GM12878 (cell line): ENCODE measurements around the gene TPH2. TPM values are rescaled to one million over a fixed set of nuclear protein-coding genes. Genes with fewer than 3 reads are reported as not detected.

ENCODE experiments used
- ATAC-seq: fragments of 200-7000 bp; cut with Tn5 transposase; 3 replicates; pipeline ENCODE4 v1.9.1; 2020; ENCODE audit warnings: mild to moderate bottlenecking, moderate library complexity
- BruUV-seq: library from RNA; stranded (reverse); fragments of 400-500 nt; replicated peaks from 2 replicates; lab custom pipeline; 2021; lab: Mats Ljungman, UMichigan
- CTCF ChIA-PET: fragments of 300-600 bp; sonication (Branson Sonifier 250); formaldehyde crosslinking; extraction: SDS; loops from one replicate; lab custom pipeline; 2021; ENCODE audit warnings: inconsistent platforms; lab: Yijun Ruan, JAX
- POLR2A ChIA-PET: fragments of 350-600 bp; formaldehyde crosslinking; extraction: SDS; loops from one replicate; lab custom pipeline; 2021; ENCODE audit warnings: inconsistent platforms; lab: Charles Lee
- RAD21 ChIA-PET: fragments of 300-600 bp; sonication (Branson Sonifier 250); formaldehyde crosslinking; loops from one replicate; lab custom pipeline; 2023; ENCODE audit warnings: antibody characterized with exemption; ENCODE audit not compliant: unreplicated experiment; lab: Charles Lee
- SMC1A ChIA-PET: fragments of 300-600 bp; sonication (Branson Sonifier 250); formaldehyde crosslinking; loops from one replicate; lab custom pipeline; 2023; ENCODE audit not compliant: unreplicated experiment, uncharacterized antibody; lab: Charles Lee
- DNase-seq: peaks from one replicate; pipeline ENCODE4 v3.0.0-alpha.2; 2011; ENCODE audit warnings: low read depth, low spot score
- FAIRE-seq: peaks from 3 replicates; lab custom pipeline; 2011; peaks lifted over from hg19 to GRCh38; lab: Jason Lieb, UNC
- H2AFZ ChIP-seq: 2 replicates; pipeline ENCODE4 v1.6.0; 2011; ENCODE audit warnings: low read depth, low read length, control low read depth; ENCODE audit not compliant: control insufficient read depth
- H3K27ac ChIP-seq: 2 replicates; pipeline ENCODE4 v1.5.1; 2011; ENCODE audit warnings: control low read depth; ENCODE audit not compliant: control insufficient read depth, insufficient read depth
- H3K27me3 ChIP-seq, 2 experiments: replicated peaks in 1 of 2; 2 replicates each; pipeline versions ENCODE4 v1.6.0 to v1.6.1; 2011; ENCODE audit warnings: low read length in 1 of 2; ENCODE audit not compliant: control insufficient read depth in 2 of 2, insufficient read depth in 2 of 2
- H3K36me3 ChIP-seq, 2 experiments: 2 replicates each; pipeline ENCODE4 v1.5.1; 2011; ENCODE audit warnings: low read length in 1 of 2; ENCODE audit not compliant: control insufficient read depth in 2 of 2, insufficient read depth in 2 of 2
- H3K4me1 ChIP-seq: 2 replicates; pipeline ENCODE4 v1.6.1; 2011; ENCODE audit warnings: mild to moderate bottlenecking, low read length, moderate library complexity, mixed read lengths; ENCODE audit not compliant: control insufficient read depth, insufficient read depth
- H3K4me2 ChIP-seq: 2 replicates; pipeline ENCODE4 v1.6.0; 2011; ENCODE audit warnings: control low read depth; ENCODE audit not compliant: control insufficient read depth, insufficient read depth
- H3K4me3 ChIP-seq: fragments of 200-600 bp; sonication (generic); 2 replicates; pipeline ENCODE4 v1.5.1; 2016
- H3K79me2 ChIP-seq: 2 replicates; pipeline ENCODE4 v1.6.0; 2011; ENCODE audit warnings: low read length; ENCODE audit not compliant: control insufficient read depth, insufficient read depth
- H3K9ac ChIP-seq: 2 replicates; pipeline ENCODE4 v1.8.0; 2011; ENCODE audit warnings: low read length, control low read depth, mixed read lengths; ENCODE audit not compliant: control insufficient read depth, insufficient read depth
- H3K9me3 ChIP-seq: replicated peaks from 3 replicates; pipeline ENCODE4 v1.5.1; 2011; ENCODE audit warnings: mild to moderate bottlenecking, low read length; ENCODE audit not compliant: control insufficient read depth, insufficient read depth
- H4K20me1 ChIP-seq: 2 replicates; pipeline ENCODE4 v1.6.0; 2011; ENCODE audit not compliant: control insufficient read depth, insufficient read depth
- BHLHE40 ChIP-seq, 2 experiments: fragments of 450-650 bp in 1 of 2; IDR thresholded peaks; 2 replicates each; pipeline ENCODE4 v1.6.1; 2011 to 2017; ENCODE audit warnings: low read depth in 2 of 2, borderline replicate concordance in 1 of 2, improper control_type of control experiment in 1 of 2, low read length in 1 of 2, mild to moderate bottlenecking in 1 of 2
- ESRRA ChIP-seq: IDR thresholded peaks from 2 replicates; pipeline ENCODE4 v1.6.1; 2012; ENCODE audit warnings: mild to moderate bottlenecking, low read length, improper control_type of control experiment
- GATAD2B ChIP-seq: fragments of 450-650 bp; conservative IDR thresholded peaks from 2 replicates; pipeline ENCODE4 v1.6.1; 2017; ENCODE audit warnings: low read depth, mild to moderate bottlenecking, moderate library complexity
- HCFC1 ChIP-seq: fragments of 150-350 bp; IDR thresholded peaks from 2 replicates; pipeline ENCODE4 v1.6.1; 2014; ENCODE audit warnings: low read length
- IKZF1 ChIP-seq: fragments of 450-650 bp; conservative IDR thresholded peaks from 2 replicates; pipeline ENCODE4 v1.6.1; 2017; ENCODE audit warnings: antibody characterized with exemption, mild to moderate bottlenecking
- KLF5 ChIP-seq: fragments of 450-650 bp; IDR thresholded peaks from 2 replicates; pipeline ENCODE4 v1.6.1; 2014; ENCODE audit warnings: mild to moderate bottlenecking; ENCODE audit not compliant: partially characterized antibody
- PAX5 ChIP-seq: IDR thresholded peaks from 2 replicates; pipeline ENCODE4 v1.6.1; 2011; ENCODE audit warnings: low read depth, low read length, borderline replicate concordance
- PAX8 ChIP-seq: fragments of 450-650 bp; IDR thresholded peaks from 2 replicates; pipeline ENCODE4 v1.6.1; 2017; ENCODE audit warnings: mild to moderate bottlenecking, moderate library complexity
- POLR2AphosphoS2 ChIP-seq: IDR thresholded peaks from 2 replicates; pipeline ENCODE4 v1.6.1; 2011; ENCODE audit warnings: low read depth, mild to moderate bottlenecking, low read length, improper control_type of control experiment, moderate library complexity
- RELA ChIP-seq: fragments of 450-650 bp; IDR thresholded peaks from 2 replicates; pipeline ENCODE4 v1.8.0; 2014; ENCODE audit warnings: borderline replicate concordance; ENCODE audit not compliant: partially characterized antibody
- RFX5 ChIP-seq: IDR thresholded peaks from 2 replicates; pipeline ENCODE4 v1.6.1; 2011; ENCODE audit warnings: low read depth, low read length, improper control_type of control experiment
- SIX5 ChIP-seq: IDR thresholded peaks from 2 replicates; pipeline ENCODE4 v1.6.1; 2011; ENCODE audit warnings: mild to moderate bottlenecking, low read depth, low read length, moderate library complexity; ENCODE audit not compliant: severe bottlenecking
- STAT3 ChIP-seq: IDR thresholded peaks from 2 replicates; pipeline ENCODE4 v1.6.1; 2011; ENCODE audit warnings: low read depth, low read length, improper control_type of control experiment
- WRNIP1 ChIP-seq: IDR thresholded peaks from 2 replicates; pipeline ENCODE4 v1.6.1; 2011; ENCODE audit warnings: low read depth, low read length, improper control_type of control experiment, borderline replicate concordance
- WGBS: methylation state at CpG from one replicate; pipeline ENCODE4 v1.1.6; 2016; ENCODE audit warnings: low lambda C conversion rate; ENCODE audit not compliant: insufficient replicate concordance, insufficient coverage; ENCODE audit errors: missing lambda C conversion rate; 5-methylcytosine and 5-hydroxymethylcytosine counted together
- in situ Hi-C: fragments of 300-500 bp; cut with MboI; formaldehyde crosslinking; loops from 9 replicates; pipeline ENCODE4 v1.14.3; 2018; ENCODE audit warnings: mixed read lengths
- intact Hi-C: fragments of 100-400 bp; cut with micrococcal nuclease; formaldehyde crosslinking; loops from one replicate; pipeline ENCODE4 v1.14.2; 2022; ENCODE audit not compliant: unreplicated experiment
- polyA plus RNA-seq, 11 experiments: library from polyadenylated mRNA; depleted of rRNA in 4 of 11; unstranded in 6 of 11; stranded (reverse) in 5 of 11; fragments of >200 nt; fragmentation: Nextera tagmentation in 4 of 11; fragmentation: Illumina TruSeq in 1 of 11; extraction: Ambion mirVana in 4 of 11; extraction: Trizol in 1 of 11; gene quantifications; 1 replicate in 1 of 11; 2 replicates in 10 of 11; pipeline versions ENCODE4 v1.2.1 to v1.2.3, GENCODE V29; 2011 to 2016; ENCODE audit warnings: inconsistent platforms in 2 of 11, missing spikeins in 2 of 11, low read depth in 1 of 11
- total RNA-seq, 4 experiments: library from RNA; depleted of rRNA in 3 of 4; stranded (reverse); fragments of >200 nt in 3 of 4; fragmentation: Illumina TruSeq in 1 of 4; extraction: Trizol in 1 of 4; gene quantifications; 2 replicates each; pipeline versions ENCODE4 v1.2.1 to v1.2.3, GENCODE V29; 2013 to 2021

TPH2 gene
- total and polyA plus RNA-seq, 10 of the 15 experiments (the other 5 are each of a cell fraction or from before 2014, with no cell fraction given) = not detected

DNA sequence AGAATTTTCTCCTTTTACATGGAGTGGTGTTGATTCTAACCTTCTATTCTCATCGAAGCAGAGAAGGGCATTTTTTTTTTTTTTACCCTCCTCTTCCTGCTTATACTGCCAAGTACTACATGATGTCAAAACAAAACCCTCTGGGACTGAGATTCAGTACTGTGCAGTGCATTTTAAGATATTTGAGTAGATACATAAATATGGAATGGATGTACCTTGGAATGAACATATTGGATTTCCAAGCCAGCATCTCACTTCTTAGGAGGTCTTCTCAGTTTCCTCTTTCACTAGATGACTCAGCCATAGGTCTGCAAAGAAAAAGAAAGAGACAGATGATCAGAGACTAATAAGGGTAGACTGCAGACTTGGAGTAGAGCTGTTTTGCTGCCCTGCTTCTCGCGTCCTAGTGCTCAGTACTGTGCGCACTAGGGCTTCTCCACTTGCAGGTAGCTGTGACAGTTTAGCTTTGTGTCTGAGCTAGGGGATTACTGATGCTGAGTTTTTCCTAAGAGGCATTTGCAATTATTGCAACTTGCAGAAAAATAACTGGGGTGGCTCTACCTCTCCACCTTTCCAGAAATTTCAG lies 20.4 kb downstream of the TPH2 start:
- Histone ChIP-seq H3K4me1 (no peaks in the 10 kb centered on the region), H3K4me3 (no peak overlapping the region), H3K79me2 (no peaks in the 10 kb centered on the region), H3K27ac (no peak overlapping the region), H4K20me1 (no peaks in the 10 kb centered on the region; the same call in 1 of the 2 replicates), H3K4me2 (no peak overlapping the region), H3K9me3 (no peaks in the 10 kb centered on the region), H3K36me3 (no peaks in the 10 kb centered on the region), H3K9ac (no peak overlapping the region), H2AFZ (no peak overlapping the region), H3K27me3 (no peaks in the 10 kb centered on the region)
- BruUV-seq = no TSS peak
- in situ Hi-C loops (no loop called here), intact Hi-C loops (no loop called here)
- POLR2A ChIA-PET = no interaction called here
- no peak for DNase-seq
- FAIRE-seq = no peak
- no peak for ATAC-seq
- CTCF ChIA-PET = no interaction called here
- 74% methylated on average over 4 of the region's 4 CpGs for WGBS
- TF ChIP-seq POLR2AphosphoS2 (no peak), HCFC1 (no peak), ESRRA (no peak)
- TF ChIP-seq, all 136 proteins: peak for 0
- RAD21 ChIA-PET = interaction anchor here (1.0 kb wide), 1 partner anchor 1323 kb away, joined by 3 read pairs; no protein-coding TSS in a partner anchor
- SMC1A ChIA-PET = interaction anchor here (0.6 kb wide), 1 partner anchor 1992 kb away, joined by 3 read pairs; no protein-coding TSS in a partner anchor

DNA sequence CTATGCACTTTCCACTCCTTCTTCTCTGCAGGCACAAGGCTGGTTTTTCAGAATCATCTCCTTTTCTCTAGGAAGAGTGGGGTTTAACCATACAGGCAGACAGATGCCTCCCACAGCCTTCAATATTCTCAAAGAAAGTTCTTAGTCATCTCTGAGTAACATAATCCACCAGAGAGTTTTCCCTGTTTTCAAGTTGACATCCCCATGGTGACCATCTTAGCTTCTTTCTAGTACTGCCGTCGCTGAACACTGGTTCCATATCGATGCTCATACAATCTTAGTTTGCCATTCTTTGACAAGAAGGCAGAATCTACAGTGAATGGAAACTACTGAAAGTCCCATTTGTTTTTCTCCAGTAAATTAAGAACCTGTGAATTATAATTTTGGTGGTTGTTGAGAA lies 28.6 kb downstream of the TPH2 start:
- no peaks in the 10 kb centered on the region for H4K20me1 ChIP-seq
- no TSS peak for BruUV-seq
- H3K36me3 ChIP-seq = no peaks in the 10 kb centered on the region
- intact Hi-C loops (no loop called here), in situ Hi-C loops (no loop called here)
- ChIA-PET POLR2A (no interaction called here), RAD21 (no interaction called here), SMC1A (no interaction called here), CTCF (no interaction called here)
- FAIRE-seq (no peak), ATAC-seq (no peak), DNase-seq (no peak)
- no peaks in the 10 kb centered on the region; a peak in 1 of 4 replicates for H3K27me3 ChIP-seq
- TF ChIP-seq KLF5 = no peak
- no peak for TF ChIP-seq STAT3
- no peak for TF ChIP-seq SIX5
- TF ChIP-seq RFX5 = no peak
- no peak for TF ChIP-seq PAX8
- TF ChIP-seq RELA = no peak
- TF ChIP-seq IKZF1 = no peak
- TF ChIP-seq PAX5 = no peak
- TF ChIP-seq GATAD2B = no peak
- TF ChIP-seq WRNIP1 = no peak
- TF ChIP-seq BHLHE40 (IDR thresholded peaks at IDR 0.05; ENCODE audit: borderline replicate concordance in 1 of 2, low read depth in 2 of 2, low read length in 1 of 2) = no peak
- H3K9ac ChIP-seq = no peak overlapping the region
- H3K4me3 ChIP-seq = no peak overlapping the region
- no peaks in the 10 kb centered on the region for H3K4me1 ChIP-seq
- no peak overlapping the region for H3K4me2 ChIP-seq
- H3K27ac ChIP-seq = no peak overlapping the region
- no peak overlapping the region for H2AFZ ChIP-seq
- H3K9me3 ChIP-seq = no peaks in the 10 kb centered on the region
- WGBS = 60% methylated on average over 3 of the region's 3 CpGs
- no peaks in the 10 kb centered on the region for H3K79me2 ChIP-seq
